COLO668 (cell line): ENCODE data around the gene PDZD4.

Source experiments
- DNase-seq: peaks from one replicate; lab custom pipeline; 2025; ENCODE audit not compliant: unreplicated experiment; lab: John Stamatoyannopoulos, UW

PDZD4 gene

DNA sequence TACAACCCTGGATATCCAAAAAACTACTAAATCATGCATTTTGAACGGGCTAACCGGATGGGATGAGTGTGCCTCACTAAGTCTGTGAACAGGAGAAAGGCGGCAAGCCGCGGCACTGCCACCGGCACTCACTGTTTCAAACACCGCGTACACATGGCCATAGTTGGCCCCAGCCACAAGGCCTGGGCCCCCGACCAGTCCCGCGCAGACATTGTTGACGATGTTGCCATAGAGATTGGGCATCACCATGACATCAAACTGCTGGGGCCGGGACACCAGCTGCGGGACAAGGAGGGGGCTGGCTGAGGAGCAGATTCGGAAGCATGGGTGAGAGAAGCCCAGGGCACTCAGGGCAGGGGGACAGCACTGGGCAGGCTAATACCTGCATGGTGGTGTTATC is 43.7 kb downstream of the PDZD4 start:
- DNase-seq, result no peak

DNA sequence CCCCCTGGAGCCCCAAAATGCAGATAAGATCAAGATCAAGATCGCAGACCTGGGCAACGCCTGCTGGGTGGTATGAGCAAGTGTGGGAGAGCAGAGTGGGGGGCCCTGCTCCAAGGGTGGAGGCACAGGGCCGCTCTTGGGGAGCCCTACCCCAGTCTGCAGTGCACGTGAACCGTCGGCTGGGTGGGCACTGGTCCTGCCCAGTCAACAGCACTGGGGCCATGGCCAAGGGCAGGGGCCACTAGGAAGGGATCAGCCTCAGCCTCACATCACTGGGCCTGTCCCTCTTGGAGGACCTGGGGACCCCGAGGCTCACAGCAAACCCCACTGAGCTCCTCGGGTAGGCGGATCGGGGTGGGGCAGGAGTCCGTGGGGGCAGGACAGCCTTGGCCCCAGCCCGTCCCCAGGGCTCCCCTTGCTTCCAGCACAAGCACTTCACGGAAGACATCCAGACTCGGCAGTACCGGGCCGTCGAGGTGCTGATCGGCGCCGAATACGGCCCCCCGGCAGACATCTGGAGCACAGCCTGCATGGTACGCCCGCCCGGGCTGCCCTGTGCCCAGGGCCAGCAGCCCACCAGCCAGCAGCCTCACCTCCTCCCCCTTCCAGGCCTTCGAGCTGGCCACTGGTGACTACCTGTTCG is 45.9 kb downstream of the PDZD4 start:
- DNase-seq, result no peak

DNA sequence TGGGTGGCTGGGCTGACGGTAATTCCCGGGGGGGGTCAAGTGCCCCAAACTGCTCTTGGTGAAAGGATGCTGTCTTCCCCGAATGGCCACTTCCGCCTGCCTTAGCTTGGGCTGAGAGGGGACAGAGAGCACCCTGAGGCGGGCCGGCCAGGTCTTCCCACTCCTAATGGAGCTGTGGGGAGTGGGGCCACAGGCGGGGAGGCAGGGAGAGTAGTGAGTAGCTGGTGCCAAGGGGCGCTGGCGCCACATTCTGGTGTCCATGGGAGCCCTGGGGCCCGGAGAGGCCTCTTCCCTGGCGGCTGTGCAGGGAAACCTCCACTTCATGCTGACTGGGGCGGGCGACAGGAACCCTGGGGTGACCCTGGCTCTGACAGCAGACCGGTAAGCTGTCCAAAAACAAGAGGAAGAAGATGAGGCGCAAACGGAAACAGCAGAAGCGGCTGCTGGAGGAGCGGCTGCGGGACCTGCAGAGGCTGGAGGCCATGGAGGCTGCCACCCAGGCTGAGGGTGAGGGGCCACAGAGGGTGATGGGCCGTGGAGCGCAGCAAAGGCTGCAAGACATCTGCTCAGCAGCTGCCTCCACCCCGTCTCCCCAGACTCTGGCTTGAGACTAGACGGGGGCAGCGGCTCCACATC is 46.8 kb downstream of the PDZD4 start:
- no peak for DNase-seq

DNA sequence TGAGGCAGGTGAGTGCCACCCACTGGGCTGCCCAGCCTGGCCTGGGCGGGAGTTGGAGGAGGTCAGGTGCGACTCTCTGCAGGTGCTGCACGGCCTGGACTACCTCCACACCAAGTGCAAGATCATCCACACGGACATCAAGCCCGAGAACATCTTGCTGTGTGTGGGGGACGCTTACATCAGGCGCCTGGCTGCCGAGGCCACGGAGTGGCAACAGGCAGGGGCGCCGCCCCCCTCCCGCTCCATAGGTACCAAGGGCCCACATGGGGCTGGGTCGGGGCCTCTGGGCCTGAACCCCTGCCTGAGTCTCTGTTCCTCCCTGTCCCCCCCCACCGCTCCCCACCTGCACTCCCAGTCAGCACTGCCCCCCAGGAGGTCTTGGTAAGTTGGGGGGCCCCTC is 47.5 kb downstream of the PDZD4 start:
- DNase-seq, result peak; percentile 45

DNA sequence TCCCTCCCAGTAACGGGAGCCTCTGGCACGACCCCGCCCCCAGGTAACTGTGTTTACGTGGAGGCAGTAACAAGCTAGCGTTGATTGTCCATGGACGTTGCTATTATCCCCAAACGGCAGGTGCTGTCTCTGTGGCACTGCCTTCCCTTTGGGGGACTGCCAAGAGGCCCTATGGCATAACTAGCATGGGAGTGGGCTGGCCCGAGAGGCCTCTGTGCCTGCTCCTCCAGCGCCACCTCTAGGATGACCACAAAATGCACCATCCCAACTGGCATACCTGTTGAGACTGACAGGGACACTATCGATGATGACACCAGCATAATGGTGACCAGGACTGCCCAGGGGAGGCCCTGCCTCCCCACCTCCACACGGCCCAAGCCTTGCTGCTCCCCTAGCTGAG is 48.0 kb downstream of the PDZD4 start:
- DNase-seq, result peak; percentile 91

DNA sequence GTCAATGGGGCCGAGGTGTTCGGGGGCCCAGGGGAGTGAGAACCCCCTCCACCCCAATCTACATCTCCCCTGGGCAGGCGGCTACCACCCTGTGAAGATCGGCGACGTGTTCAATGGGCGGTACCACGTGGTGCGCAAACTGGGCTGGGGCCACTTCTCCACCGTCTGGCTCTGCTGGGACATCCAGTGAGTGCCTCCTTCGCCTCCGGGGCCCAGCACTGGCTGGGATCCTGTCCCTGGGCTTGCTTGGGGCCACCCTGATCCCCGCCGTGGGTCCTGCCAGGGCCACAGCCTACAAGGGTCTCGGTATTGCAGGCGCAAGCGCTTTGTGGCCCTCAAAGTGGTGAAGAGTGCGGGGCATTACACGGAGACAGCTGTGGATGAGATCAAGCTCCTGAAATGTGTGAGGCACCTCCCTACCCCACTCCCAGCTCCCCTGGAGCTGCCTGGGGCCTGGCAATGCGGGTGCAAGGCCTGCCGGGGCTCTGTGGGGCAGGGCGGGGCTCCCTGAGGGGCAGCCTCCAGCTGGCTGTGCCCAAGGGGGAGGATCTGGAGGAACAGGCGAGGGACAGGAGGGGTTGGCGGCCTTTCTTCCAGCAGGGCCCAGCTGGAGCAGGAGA is 48.8 kb downstream of the PDZD4 start:
- peak; percentile 62 for DNase-seq

DNA sequence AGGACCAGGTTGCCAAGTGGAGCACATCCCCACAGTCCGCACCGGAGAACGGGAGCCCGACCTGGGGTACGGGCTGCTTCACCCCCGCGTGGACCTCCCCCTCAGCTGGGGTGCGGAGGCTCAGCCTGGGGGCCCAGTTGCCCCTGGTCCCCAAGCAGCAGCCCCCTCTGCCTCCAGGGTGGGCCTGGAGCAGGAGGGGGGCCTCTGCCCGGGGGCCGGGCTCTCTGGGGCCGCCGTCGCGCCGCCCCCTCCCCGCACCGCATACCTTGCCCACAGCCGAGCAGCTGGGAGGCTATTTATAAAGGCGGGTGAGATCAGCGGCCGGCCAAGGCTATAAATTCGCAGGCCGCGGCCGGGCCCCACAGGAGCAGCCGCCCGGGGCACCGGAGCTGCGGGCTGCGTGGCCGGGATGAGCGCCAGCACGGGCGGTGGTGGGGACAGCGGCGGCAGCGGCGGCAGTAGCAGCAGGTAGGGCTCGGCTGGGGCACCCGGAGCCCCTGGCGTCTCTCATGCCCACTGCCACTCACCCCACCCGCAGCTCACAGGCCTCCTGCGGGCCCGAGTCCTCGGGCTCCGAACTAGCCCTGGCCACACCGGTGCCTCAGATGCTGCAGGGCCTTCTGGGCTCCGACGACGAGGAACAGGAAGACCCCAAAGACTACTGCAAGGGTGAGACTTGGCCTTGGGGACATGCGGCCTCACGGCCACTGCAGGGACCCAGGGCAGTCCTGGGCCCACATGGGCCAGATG is 49.5 kb downstream of the PDZD4 start, which contains the start of gene SRPK3:
TSS of gene SRPK3 (plus strand) at position 364 of the 750 bp plus-strand sequence. CDS start at position 410, 46 bp downstream.
- peak; percentile 72 for DNase-seq

DNA sequence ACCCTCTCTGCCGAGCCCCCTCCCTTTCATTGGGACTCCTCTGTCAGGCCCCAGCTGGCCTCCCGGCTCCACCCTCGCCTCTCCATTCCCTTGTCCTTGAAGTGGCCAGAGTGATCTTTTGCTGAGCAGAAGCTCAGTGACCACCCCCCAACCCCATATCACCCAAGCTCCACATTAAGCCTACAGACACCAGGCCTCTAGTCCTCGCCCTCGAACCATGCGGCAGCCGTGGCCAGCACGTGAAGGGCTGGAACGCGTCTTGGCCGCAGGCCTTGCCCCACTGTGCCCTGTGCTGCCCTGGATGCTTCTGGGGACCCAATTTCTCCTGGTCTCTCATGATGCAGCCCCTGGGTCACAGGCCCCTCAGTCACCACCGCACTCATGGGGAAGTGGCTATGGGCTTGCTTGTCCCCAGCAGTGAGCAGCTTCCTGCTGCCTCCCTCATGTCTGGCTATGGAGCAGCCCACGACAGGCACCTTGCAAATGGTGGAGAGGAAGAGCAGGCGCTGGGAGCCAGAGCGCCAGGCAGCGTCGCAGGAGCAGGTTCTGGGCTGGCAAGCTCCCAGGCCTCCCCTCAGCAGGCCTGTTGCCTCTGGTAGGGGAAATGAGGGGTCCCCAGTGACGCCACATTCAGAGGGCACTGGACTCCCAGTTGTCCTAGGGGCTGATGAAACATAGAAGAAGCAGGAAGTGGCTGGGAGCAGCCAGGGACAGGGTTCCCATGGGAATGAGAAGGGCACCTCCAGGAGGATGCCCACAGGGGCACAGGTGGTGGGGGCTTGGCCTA is 50.3 kb downstream of the PDZD4 start:
- peak; percentile 27 for DNase-seq

DNA sequence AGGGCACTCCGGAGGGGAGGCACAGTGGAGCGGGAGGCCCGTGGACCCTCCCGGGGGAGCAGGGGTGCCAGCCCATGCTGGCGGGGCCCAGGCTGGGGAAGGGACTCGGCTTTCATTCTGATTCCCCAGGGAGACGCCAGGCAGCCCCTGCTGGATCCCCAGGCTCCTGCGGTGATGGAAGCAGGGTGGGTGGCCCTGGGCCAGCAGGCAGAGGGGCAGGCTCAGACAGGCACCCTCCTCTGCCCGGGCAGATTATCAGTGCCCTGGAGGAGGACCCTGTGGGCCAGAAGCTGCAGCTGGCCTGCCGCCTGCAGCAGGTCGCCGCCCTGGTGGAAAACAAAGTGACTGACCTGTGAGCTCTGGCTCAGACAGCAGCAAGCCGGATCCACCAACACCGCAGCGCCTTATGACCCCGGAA is 51.7 kb downstream of the PDZD4 start:
- peak; percentile 37 for DNase-seq

DNA sequence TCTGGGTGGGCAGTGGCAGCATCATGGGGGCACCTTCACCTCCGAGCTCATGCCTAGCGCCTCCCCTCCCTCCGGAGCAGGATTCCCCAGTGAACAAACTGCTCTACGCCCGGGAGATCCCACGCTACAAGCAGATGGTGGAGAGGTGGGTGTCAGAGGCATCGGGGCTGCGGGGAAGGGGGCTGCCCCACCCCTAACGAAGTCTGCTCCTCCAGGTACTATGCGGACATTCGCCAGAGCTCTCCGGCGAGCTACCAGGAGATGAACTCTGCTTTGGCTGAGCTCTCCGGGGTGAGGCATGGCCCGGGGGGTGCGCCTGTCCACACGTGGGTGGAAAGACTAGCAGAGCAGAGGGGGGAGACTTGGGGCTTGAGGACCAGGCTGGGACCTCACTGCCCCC is 52.2 kb downstream of the PDZD4 start:
- no peak for DNase-seq

DNA sequence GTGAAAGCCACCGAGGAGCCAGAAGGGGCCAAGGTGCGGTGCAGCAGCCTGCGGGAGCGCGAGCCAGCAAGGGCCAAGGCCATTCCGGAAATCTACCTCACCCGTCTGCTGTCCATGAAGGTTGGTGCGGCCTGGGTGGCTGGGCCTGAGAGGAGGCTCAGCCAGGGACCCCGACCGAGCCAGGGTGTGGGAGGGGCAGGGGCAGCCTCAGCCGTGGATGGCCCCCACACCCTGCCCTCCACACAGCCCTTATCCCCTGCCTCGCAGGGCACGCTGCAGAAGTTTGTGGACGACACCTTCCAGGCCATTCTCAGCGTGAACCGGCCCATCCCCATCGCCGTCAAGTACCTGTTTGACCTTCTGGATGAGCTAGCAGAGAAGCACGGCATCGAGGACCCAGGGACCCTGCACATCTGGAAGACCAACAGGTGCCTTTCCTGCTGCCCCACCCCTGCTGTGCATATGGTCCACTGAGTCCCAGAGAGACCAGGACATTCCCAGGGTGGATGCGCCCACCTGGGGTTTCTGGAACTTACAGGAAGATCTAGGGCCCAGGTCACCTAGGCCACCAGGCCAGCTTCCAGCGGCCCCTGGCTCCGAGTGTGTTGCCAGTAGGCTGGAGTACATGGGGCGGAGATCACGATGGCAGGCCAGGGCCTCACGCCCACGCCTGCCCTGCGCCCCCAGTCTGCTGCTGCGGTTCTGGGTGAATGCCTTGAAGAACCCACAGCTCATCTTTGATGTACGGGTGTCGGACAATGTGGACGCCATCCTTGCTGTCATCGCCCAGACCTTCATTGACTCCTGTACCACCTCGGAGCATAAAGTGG is 52.9 kb downstream of the PDZD4 start:
- DNase-seq, result no peak

DNA sequence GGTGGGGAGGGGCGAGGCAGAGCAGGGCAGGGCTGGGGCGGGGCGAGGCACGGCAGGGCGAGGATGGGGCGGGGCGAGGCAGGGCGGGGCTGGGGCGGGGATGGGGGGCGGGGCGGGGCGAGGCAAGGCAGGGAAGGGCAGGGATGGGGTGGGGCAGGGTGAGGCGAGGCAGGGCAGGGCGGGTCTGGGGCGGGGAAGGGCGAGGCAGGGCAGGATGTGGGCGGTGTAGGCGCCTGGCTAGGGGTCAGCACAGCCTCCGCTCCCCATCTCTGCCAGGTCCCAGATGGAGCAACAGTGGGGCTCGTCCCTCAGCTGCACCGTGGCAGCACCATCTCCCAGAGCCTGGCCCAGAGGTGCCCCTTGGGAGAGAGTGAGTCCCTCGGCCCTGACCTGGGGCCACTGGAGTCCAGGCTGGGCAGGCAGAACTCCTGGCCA is 53.7 kb downstream of the PDZD4 start:
- DNase-seq, result no peak

DNA sequence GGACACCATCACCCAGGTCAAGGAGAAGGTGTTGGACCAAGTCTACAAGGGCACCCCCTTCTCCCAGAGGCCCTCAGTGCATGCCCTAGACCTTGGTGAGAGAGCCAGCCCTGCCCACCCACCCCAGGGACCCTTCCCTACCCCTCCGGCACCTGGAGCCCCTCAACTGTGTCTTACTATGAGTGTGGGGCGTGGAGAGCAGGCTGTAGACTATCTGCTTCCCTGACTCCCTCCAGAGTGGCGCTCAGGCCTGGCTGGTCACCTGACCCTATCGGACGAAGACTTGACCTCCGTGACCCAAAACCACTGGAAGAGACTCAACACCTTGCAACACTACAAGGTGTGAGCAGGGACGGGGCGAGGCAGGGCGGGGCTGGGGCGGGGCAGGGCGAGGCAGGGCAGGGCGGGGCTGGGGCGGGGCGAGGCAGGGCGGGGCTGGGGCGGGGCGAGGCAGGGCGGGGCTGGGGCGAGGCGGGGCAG is 54.2 kb downstream of the PDZD4 start:
- DNase-seq, result no peak

DNA sequence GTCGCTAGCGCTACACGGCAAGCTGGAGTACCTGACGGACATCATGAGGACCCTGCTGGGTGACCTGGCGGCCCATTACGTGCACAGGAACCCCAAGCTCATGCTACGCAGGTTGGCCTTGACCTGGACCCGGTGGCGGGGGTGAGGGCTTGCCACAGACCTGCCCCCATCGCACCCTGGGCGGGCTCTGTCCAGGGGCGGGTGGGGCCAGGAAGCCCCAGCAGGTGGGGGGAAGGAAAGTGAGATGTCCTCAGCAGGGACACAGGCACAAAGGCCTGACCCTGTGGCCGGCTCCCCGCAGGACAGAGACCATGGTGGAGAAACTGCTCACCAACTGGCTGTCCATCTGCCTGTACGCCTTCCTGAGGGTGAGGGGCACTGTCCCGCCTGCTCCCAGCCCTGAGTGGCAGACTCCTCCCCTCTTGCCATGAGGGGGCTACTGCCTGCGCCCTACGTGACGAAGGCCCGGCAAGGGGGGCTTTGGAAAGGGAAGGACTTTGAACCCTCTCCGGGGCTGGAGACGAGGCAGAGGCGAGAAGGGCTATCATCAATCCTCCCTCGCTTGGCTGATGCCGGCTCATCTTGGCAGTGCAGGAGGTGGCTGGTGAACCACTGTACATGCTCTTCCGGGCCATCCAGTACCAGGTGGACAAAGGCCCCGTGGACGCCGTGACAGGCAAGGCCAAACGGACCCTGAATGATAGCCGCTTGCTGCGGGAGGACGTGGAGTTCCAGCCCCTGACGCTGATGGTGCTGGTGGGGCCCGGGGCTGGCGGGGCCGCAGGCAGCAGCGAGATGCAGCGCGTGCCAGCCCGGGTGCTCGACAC is 54.8 kb downstream of the PDZD4 start:
- DNase-seq, result no peak

DNA sequence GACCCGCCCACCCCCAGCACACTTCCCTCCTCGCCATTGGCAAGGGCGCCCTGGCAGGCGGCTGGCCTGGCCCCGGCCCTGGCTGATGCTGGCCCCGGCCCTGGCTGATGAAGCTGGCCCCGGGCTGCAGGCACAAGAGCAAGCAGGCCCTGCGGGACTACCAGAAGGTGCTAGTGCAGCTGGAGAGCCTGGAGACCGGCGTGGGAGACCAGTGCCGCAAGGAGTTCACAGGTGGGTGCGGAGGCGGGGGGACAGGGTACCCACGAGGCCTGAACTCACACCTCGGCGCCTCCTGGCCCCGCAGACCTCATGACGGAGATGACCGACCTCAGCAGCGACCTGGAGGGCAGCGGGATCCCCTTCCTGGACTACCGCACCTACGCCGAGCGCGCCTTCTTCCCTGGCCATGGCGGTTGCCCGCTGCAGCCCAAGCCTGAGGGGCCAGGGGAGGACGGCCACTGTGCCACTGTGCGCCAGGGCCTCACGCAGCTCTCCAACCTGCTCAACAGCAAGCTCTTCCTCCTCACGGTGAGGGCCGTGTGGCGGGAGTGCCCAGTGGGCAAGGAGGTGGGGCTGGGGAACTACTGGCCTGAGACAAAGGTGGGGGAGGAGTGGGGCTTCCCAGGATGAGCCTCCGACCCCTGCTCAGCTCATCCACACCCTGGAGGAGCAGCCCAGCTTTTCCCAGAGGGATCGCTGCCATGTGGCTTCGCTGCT is 55.6 kb downstream of the PDZD4 start:
- no peak for DNase-seq

DNA sequence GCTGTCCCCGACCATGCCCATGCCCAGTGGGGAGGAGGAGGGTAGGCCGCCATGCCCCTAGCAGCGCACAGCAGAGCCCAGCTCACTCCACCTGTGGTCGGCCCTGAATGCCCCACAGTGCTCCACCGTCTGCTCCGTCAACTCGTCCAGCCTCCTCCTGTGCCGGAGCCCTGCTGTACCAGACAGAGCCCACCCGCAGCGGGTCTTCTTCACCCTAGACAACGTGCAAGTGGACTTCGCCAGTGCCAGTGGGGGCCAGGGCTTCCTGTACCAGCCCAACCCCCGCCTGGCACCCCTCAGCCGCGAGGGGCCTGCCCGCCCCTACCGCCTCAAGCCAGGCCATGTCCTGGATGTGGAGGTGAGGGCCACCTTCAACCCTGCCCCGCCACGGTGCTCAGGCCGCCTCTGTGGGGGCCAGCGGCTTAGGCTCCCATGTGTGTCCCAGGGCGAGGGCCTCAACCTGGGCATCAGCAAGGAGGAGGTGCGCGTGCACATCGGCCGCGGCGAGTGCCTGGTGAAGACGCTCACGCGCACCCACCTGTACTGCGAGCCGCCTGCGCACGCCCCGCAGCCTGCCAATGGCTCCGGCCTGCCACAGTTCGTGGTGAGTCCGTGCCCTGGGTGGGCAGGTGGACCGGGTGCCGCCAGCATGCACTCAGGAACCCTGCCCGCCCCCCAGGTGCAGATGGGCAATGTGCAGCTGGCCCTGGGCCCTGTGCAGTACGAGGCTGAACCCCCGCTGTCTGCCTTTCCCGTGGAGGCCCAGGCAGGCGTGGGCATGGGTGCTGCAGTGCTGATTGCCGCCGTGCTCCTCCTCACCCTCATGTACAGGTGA is 56.4 kb downstream of the PDZD4 start:
- no peak for DNase-seq

DNA sequence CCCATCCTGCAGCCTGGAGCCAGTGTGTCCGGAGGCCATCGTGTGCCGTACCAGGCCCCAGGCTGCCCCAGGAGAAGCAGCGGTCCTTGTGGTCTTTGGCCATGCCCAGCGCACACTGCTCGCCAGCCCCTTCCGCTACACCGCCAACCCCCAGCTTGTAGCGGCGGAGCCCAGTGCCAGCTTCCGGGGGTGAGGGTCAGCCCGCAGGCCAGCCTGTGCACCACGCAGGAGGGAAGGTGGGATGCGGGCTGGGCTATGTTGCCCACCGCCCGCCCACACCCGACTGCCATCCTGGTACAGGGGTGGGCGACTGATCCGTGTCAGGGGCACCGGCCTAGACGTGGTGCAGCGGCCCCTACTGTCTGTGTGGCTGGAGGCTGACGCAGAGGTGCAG is 57.1 kb downstream of the PDZD4 start:
- DNase-seq, result no peak
